C4-2B (cell line): ENCODE results near the gene PRKAG2.

Experiments
- H3K27ac ChIP-seq: fragments of 450-650 bp; 2 replicates; pipeline ENCODE4 v1.5.1; 2017
- CTCF ChIP-seq: fragments of 450-650 bp; conservative IDR thresholded peaks from 2 replicates; pipeline ENCODE4 v1.5.1; 2017; ENCODE audit warnings: mild to moderate bottlenecking
- ZFX ChIP-seq: fragments of 450-650 bp; IDR thresholded peaks from 2 replicates; pipeline ENCODE4 v1.6.1; 2017

The PRKAG2 gene

GRCh38 chr7:151647006-151647405 lies 229.9 kb downstream of the PRKAG2 start:
- no peak for TF ChIP-seq ZFX
- TF ChIP-seq CTCF: no peak
- no peak overlapping the region for H3K27ac ChIP-seq

DNA sequence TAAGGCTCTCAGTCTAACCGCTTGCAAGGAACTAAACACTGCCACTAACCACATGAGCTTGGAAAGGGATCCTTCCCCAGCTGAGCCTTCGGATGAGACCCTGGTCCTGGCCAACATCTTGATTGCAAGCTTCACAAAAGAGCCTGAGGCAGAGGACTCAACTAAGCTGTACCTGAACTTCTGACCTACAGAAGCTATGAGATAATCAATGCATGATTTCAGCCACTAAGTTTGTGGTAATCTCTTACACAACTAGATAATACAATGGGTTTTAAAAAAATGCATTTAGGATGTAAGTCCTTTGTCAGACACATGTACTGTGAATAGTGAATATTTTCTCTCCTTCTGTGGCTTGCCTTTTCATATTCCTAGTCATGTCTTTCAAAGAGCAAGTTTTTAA lies 231.6 kb downstream of the PRKAG2 start:
- no peak overlapping the region for H3K27ac ChIP-seq
- TF ChIP-seq ZFX (no peak), CTCF (no peak)

GRCh38 chr7:151644554-151644953 lies 232.4 kb downstream of the PRKAG2 start:
- no peak overlapping the region for H3K27ac ChIP-seq
- TF ChIP-seq CTCF: no peak
- TF ChIP-seq ZFX: no peak

- TF ChIP-seq CTCF (no peak), ZFX (no peak)
- H3K27ac ChIP-seq: no peak overlapping the region
Observed at GRCh38 chr7:151642746-151643145, 234.2 kb downstream of the PRKAG2 start.

DNA sequence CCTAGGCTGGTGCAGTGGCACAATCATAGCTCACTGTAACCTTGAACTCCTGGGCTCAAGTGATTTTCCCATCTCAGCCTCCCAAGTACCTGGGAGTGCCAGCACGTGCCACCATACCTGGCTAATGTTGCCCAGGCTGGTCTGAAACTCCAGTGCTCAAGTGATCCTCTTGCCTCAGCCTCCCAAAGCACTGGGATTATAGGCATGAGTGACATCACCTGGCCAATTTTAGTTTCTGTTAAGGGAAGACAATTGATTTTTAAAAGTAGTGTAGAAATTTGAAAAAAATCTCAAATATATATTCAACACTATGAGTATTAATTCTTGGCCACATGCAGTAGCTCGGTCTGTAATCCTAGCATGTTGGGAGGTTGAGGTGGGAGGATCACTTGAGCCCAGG lies 235.3 kb downstream of the PRKAG2 start:
- TF ChIP-seq CTCF (no peak), ZFX (no peak)
- H3K27ac ChIP-seq: no peak overlapping the region

- no peak for TF ChIP-seq ZFX
- no peak for TF ChIP-seq CTCF
- no peak overlapping the region for H3K27ac ChIP-seq
Observed at GRCh38 chr7:151637781-151638261, 239.1 kb downstream of the PRKAG2 start.

GRCh38 chr7:151634643-151635042 lies 242.3 kb downstream of the PRKAG2 start:
- no peak for TF ChIP-seq CTCF
- no peak for TF ChIP-seq ZFX
- H3K27ac ChIP-seq: no peak overlapping the region
